CD4-positive, CD25-positive, alpha-beta regulatory T cell (primary cell): ENCODE data around the gene PRKAG2. TPM values are rescaled to one million over a fixed set of nuclear protein-coding genes. Genes with fewer than 3 reads are reported as not detected.

Experiments
- ATAC-seq, 2 donors: fragments of 150-1000 bp; cut with Tn5 transposase; one replicate each; pipeline ENCODE4 v1.10.0; 2021; ENCODE audit warnings: low read depth in 2 of 2, moderate number of reproducible peaks in 2 of 2, moderate library complexity in 1 of 2
- DNase-seq, 3 donors: peaks; one replicate each; pipeline versions ENCODE4 v3.0.0 to v3.0.0-alpha.2; 2012 to 2022; ENCODE audit warnings: mixed read lengths in 1 of 3
- H3K27ac ChIP-seq: one replicate; pipeline ENCODE4 v1.7.0; 2013; ENCODE audit warnings: mild to moderate bottlenecking, low read length; ENCODE audit not compliant: insufficient read depth, poor library complexity, severe bottlenecking
- H3K27me3 ChIP-seq: one replicate; pipeline ENCODE4 v1.7.0; 2013; ENCODE audit warnings: low read length; ENCODE audit not compliant: control insufficient read depth, insufficient read depth
- H3K36me3 ChIP-seq: one replicate; pipeline ENCODE4 v1.7.0; 2013; ENCODE audit warnings: mild to moderate bottlenecking, low read length, moderate library complexity; ENCODE audit not compliant: control insufficient read depth, insufficient read depth
- H3K4me1 ChIP-seq: 2 replicates; pipeline ENCODE4 v1.7.0; 2013; ENCODE audit warnings: mild to moderate bottlenecking, low read length; ENCODE audit not compliant: insufficient read depth, control insufficient read depth, poor library complexity, severe bottlenecking
- H3K4me3 ChIP-seq: one replicate; pipeline ENCODE4 v1.7.0; 2013; ENCODE audit warnings: low read depth, mild to moderate bottlenecking, low read length, moderate library complexity
- H3K9me3 ChIP-seq, 2 experiments: 1 replicate in 1 of 2; 2 replicates in 1 of 2; pipeline ENCODE4 v1.7.0; 2013; ENCODE audit warnings: low read length in 2 of 2, mild to moderate bottlenecking in 1 of 2, moderate library complexity in 1 of 2; ENCODE audit not compliant: control insufficient read depth in 2 of 2
- H3K27ac Mint-ChIP-seq, 3 donors: one replicate each; pipeline ENCODE4 v1.8.0; 2020 to 2022; ENCODE audit warnings: mild to moderate bottlenecking in 3 of 3, mixed read lengths in 3 of 3, moderate library complexity in 2 of 3
- H3K27me3 Mint-ChIP-seq: one replicate; pipeline ENCODE4 v1.8.0; 2022; ENCODE audit warnings: mild to moderate bottlenecking, mixed read lengths
- H3K36me3 Mint-ChIP-seq: one replicate; pipeline ENCODE4 v1.8.0; 2020; ENCODE audit warnings: mixed read lengths
- H3K4me1 Mint-ChIP-seq, 4 donors: one replicate each; pipeline ENCODE4 v1.8.0; 2020 to 2022; ENCODE audit warnings: mixed read lengths in 4 of 4, mild to moderate bottlenecking in 1 of 4
- H3K4me3 Mint-ChIP-seq, 4 donors: one replicate each; pipeline ENCODE4 v1.8.0; 2020 to 2022; ENCODE audit warnings: mild to moderate bottlenecking in 4 of 4, mixed read lengths in 4 of 4, moderate library complexity in 3 of 4
- H3K9me3 Mint-ChIP-seq, 7 donors: one replicate each; pipeline ENCODE4 v1.8.0; 2020 to 2022; ENCODE audit warnings: mixed read lengths in 7 of 7, mild to moderate bottlenecking in 3 of 7, moderate library complexity in 2 of 7
- polyA plus RNA-seq, 4 donors: library from polyadenylated mRNA; unstranded; fragments of 300-500 nt; fragmentation: Illumina TruSeq; gene quantifications; one replicate each; pipeline ENCODE4 v1.2.3, GENCODE V29; 2021
- total RNA-seq: library from RNA; stranded (reverse); gene quantifications from one replicate; pipeline ENCODE4 v1.2.3, GENCODE V29; 2022

PRKAG2 gene
- total and polyA plus RNA-seq, 5 donors from 2014 or later = 19.9 to 43.0 (median 26.1) TPM

DNA sequence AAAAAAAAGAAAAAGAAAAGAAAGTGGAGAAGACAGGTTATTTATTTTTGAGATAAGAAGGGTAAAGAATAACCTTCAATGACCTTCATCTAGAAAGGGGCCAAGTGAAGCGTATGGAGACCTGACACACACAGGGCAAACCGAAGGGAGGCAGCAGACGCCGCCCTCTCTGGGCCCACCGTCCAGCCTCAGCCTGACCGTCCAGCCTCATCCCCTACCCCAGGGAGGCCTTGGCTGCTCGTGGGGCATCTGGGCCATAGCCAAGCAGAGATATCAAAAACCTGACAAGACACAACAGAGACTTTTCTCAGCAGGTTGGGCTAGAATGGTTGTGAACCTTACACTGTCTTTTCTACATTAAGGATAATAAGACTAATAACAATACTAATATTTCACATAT, 10.9 kb downstream of the PRKAG2 start:
- H3K27me3 Mint-ChIP-seq = no peaks in the 10 kb centered on the region
- ATAC-seq = no peak
- H3K4me3 ChIP-seq = no peak overlapping the region
- no peaks in the 10 kb centered on the region for H3K27me3 ChIP-seq
- H3K27ac ChIP-seq = no peak overlapping the region
- H3K9me3 ChIP-seq = no peaks in the 10 kb centered on the region
- no peaks in the 10 kb centered on the region for H3K9me3 Mint-ChIP-seq
- peaks cover 3 to 43% (median 22%) of the 10 kb centered on the region in 4 donors for H3K4me1 Mint-ChIP-seq
- no peaks in the 10 kb centered on the region for H3K36me3 ChIP-seq
- peaks cover 7% of the 10 kb centered on the region for H3K36me3 Mint-ChIP-seq
- H3K4me3 Mint-ChIP-seq = no peak overlapping the region
- DNase-seq = no peak
- H3K4me1 ChIP-seq = no peaks in the 10 kb centered on the region
- H3K27ac Mint-ChIP-seq = no peak overlapping the region

- no peak for DNase-seq
- no peak overlapping the region for H3K4me3 ChIP-seq
- H3K36me3 ChIP-seq = no peaks in the 10 kb centered on the region
Observed at GRCh38 chr7:151865070-151865670, 11.7 kb downstream of the PRKAG2 start.

GRCh38 chr7:151864561-151864960, 12.4 kb downstream of the PRKAG2 start:
- DNase-seq (no peak), ATAC-seq (no peak)
- H3K4me1 Mint-ChIP-seq = peaks cover 0 to 37% (median 20%) of the 10 kb centered on the region in 4 donors
- no peak overlapping the region for H3K27ac ChIP-seq
- no peaks in the 10 kb centered on the region for H3K9me3 ChIP-seq
- peak overlapping the region in 1 of 4 donors; percentile 50 for H3K4me3 Mint-ChIP-seq
- H3K27ac Mint-ChIP-seq = no peak overlapping the region
- H3K36me3 ChIP-seq = peaks cover under 1% of the 10 kb centered on the region
- H3K4me1 ChIP-seq = no peaks in the 10 kb centered on the region
- H3K9me3 Mint-ChIP-seq = no peaks in the 10 kb centered on the region
- H3K27me3 ChIP-seq = no peaks in the 10 kb centered on the region
- H3K36me3 Mint-ChIP-seq = peaks cover 7% of the 10 kb centered on the region
- H3K4me3 ChIP-seq = no peak overlapping the region
- no peaks in the 10 kb centered on the region for H3K27me3 Mint-ChIP-seq

More at GRCh38 chr7:151865070-151865670, 11.7 kb downstream of the PRKAG2 start:
- Mint-ChIP-seq H3K27me3 (no peaks in the 10 kb centered on the region), H3K27ac (peak overlapping the region in 1 of 3 donors; percentile 40), H3K4me1 (peaks cover 3 to 41% (median 20%) of the 10 kb centered on the region in 4 donors), H3K36me3 (peaks cover 7% of the 10 kb centered on the region), H3K4me3 (peak overlapping the region in 1 of 4 donors; percentile 26), H3K9me3 (no peaks in the 10 kb centered on the region)
- Histone ChIP-seq H3K4me1 (no peaks in the 10 kb centered on the region), H3K27me3 (no peaks in the 10 kb centered on the region), H3K27ac (no peak overlapping the region), H3K9me3 (no peaks in the 10 kb centered on the region)
- no peak for ATAC-seq

- Mint-ChIP-seq H3K36me3 (peaks cover 7% of the 10 kb centered on the region), H3K27ac (no peak overlapping the region), H3K4me1 (peaks cover 0 to 38% (median 20%) of the 10 kb centered on the region in 4 donors), H3K9me3 (no peaks in the 10 kb centered on the region), H3K27me3 (no peaks in the 10 kb centered on the region), H3K4me3 (no peak overlapping the region)
- Histone ChIP-seq H3K4me1 (no peaks in the 10 kb centered on the region), H3K27ac (no peak overlapping the region), H3K36me3 (peaks cover 3% of the 10 kb centered on the region), H3K27me3 (no peaks in the 10 kb centered on the region), H3K9me3 (no peaks in the 10 kb centered on the region), H3K4me3 (no peak overlapping the region)
- ATAC-seq (no peak), DNase-seq (no peak)
Observed at GRCh38 chr7:151864081-151864480, 12.8 kb downstream of the PRKAG2 start.

GRCh38 chr7:151863386-151864079, 13.4 kb downstream of the PRKAG2 start:
- H3K27me3 ChIP-seq = no peaks in the 10 kb centered on the region
- no peaks in the 10 kb centered on the region for H3K27me3 Mint-ChIP-seq
- no peak overlapping the region for H3K4me3 Mint-ChIP-seq
- H3K4me3 ChIP-seq = no peak overlapping the region
- no peaks in the 10 kb centered on the region for H3K9me3 ChIP-seq
- DNase-seq (peak in 1 of 3 donors; percentile 30), ATAC-seq (no peak)
- H3K27ac Mint-ChIP-seq = no peak overlapping the region
- H3K27ac ChIP-seq = no peak overlapping the region
- H3K4me1 ChIP-seq = no peaks in the 10 kb centered on the region
- no peaks in the 10 kb centered on the region for H3K9me3 Mint-ChIP-seq
- peaks cover 7% of the 10 kb centered on the region for H3K36me3 Mint-ChIP-seq
- peaks cover 3% of the 10 kb centered on the region for H3K36me3 ChIP-seq
- peaks cover 0 to 39% (median 18%) of the 10 kb centered on the region in 4 donors for H3K4me1 Mint-ChIP-seq

- no peaks in the 10 kb centered on the region for H3K27me3 Mint-ChIP-seq
Observed at GRCh38 chr7:151862606-151863381, 14.1 kb downstream of the PRKAG2 start.

DNA sequence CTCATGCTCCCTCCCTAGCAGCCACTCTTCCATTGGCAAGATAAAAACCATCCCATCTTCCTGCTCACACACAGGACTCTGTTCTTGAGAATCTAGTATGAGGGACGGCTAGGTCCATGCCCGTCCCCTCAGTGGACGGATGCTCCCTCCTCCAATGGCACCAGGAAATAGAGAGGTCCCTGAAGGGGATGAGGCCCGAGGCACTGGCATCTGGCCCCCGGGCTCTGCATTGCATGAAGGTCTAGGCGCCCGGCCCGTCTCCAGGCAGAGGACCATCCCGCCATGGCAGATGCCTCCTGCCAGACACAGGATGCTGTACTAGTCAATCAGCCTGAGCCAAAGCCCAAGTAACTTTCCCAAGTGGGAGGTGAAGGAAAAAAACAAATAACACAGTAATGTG, 15.0 kb downstream of the PRKAG2 start:
- ATAC-seq = no peak

More at GRCh38 chr7:151862606-151863381, 14.1 kb downstream of the PRKAG2 start:
- DNase-seq = no peak
- H3K27me3 ChIP-seq = no peaks in the 10 kb centered on the region
- no peaks in the 10 kb centered on the region for H3K9me3 ChIP-seq
- H3K4me3 Mint-ChIP-seq = no peak overlapping the region
- no peak overlapping the region for H3K4me3 ChIP-seq
- peaks cover 3% of the 10 kb centered on the region for H3K36me3 ChIP-seq
- H3K4me1 Mint-ChIP-seq = peaks cover 0 to 38% (median 16%) of the 10 kb centered on the region in 4 donors
- H3K27ac ChIP-seq = no peak overlapping the region
- H3K9me3 Mint-ChIP-seq = no peaks in the 10 kb centered on the region
- no peaks in the 10 kb centered on the region for H3K4me1 ChIP-seq
- ATAC-seq = no peak
- no peak overlapping the region for H3K27ac Mint-ChIP-seq
- peaks cover 7% of the 10 kb centered on the region for H3K36me3 Mint-ChIP-seq

More for the DNA sequence above, 15.0 kb downstream of the PRKAG2 start:
- no peaks in the 10 kb centered on the region for H3K9me3 Mint-ChIP-seq
- Histone ChIP-seq H3K4me1 (no peaks in the 10 kb centered on the region), H3K4me3 (no peak overlapping the region), H3K27ac (no peak overlapping the region), H3K9me3 (no peaks in the 10 kb centered on the region), H3K27me3 (no peaks in the 10 kb centered on the region), H3K36me3 (peaks cover 3% of the 10 kb centered on the region)
- no peak for DNase-seq
- H3K4me1 Mint-ChIP-seq = peaks cover 0 to 41% (median 17%) of the 10 kb centered on the region in 4 donors
- H3K4me3 Mint-ChIP-seq = no peak overlapping the region
- H3K27me3 Mint-ChIP-seq = no peaks in the 10 kb centered on the region
- no peak overlapping the region for H3K27ac Mint-ChIP-seq
- peaks cover 7% of the 10 kb centered on the region for H3K36me3 Mint-ChIP-seq
